Right lobe of liver (tissue), 6 donors: ENCODE data around the gene SPAAR. TPM values are rescaled to one million over a fixed set of nuclear protein-coding genes. Genes with fewer than 3 reads are reported as not detected.

ENCODE experiments used
- ATAC-seq, 4 donors: fragments of 200-7000 bp; cut with Tn5 transposase; one replicate each; pipeline ENCODE4 v1.9.1; 2020; ENCODE audit warnings: mild to moderate bottlenecking in 4 of 4, moderate library complexity in 4 of 4
- DNase-seq, 3 donors: peaks; one replicate each; pipeline ENCODE4 v3.0.0-alpha.2; 2020
- H3K27ac ChIP-seq, 3 donors: fragments of 200-600 bp; one replicate each; pipeline ENCODE4 v1.8.0; 2022
- H3K27me3 ChIP-seq, 2 donors: fragments of 200-600 bp; one replicate each; pipeline ENCODE4 v1.8.0; 2022
- H3K36me3 ChIP-seq, 4 donors: fragments of 200-600 bp; sonication (generic) in 1 of 4; one replicate each; pipeline versions ENCODE4 v1.5.1 to v1.8.0; 2017 to 2022; ENCODE audit warnings: control low read depth in 1 of 4
- H3K4me1 ChIP-seq, 4 donors: fragments of 200-600 bp; sonication (generic) in 1 of 4; one replicate each; pipeline versions ENCODE4 v1.5.1 to v1.8.0; 2017 to 2022; ENCODE audit warnings: control low read depth in 1 of 4
- H3K4me3 ChIP-seq, 3 donors: fragments of 200-600 bp; one replicate each; pipeline ENCODE4 v1.8.0; 2022
- H3K9me3 ChIP-seq, 4 donors: fragments of 200-600 bp; sonication (generic) in 1 of 4; one replicate each; pipeline versions ENCODE4 v1.5.1 to v1.8.0; 2017 to 2022; ENCODE audit warnings: control low read depth in 1 of 4
- CTCF ChIP-seq, 4 donors: fragments of 200-600 bp in 3 of 4; fragments of 450-650 bp in 1 of 4; IDR thresholded peaks; one replicate each; pipeline versions ENCODE4 v1.5.1 to v1.8.0; 2016 to 2022; ENCODE audit warnings: antibody characterized with exemption in 4 of 4, mild to moderate bottlenecking in 2 of 4
- POLR2A ChIP-seq: fragments of 450-650 bp; IDR thresholded peaks from one replicate; pipeline ENCODE4 v1.6.1; 2017; ENCODE audit warnings: antibody characterized with exemption, mild to moderate bottlenecking
- WGBS: methylation state at CpG from one replicate; pipeline ENCODE4 v1.1.6; 2018; ENCODE audit warnings: low coverage, low lambda C conversion rate; ENCODE audit not compliant: insufficient coverage; ENCODE audit errors: missing lambda C conversion rate; 5-methylcytosine and 5-hydroxymethylcytosine counted together
- intact Hi-C, 2 donors: fragments of 100-400 bp; cut with DNase I; formaldehyde crosslinking; loops; one replicate each; pipeline versions ENCODE4 v1.11.2 to v1.14.1; 2022
- total RNA-seq, 6 experiments: library from RNA; depleted of rRNA in 2 of 6; stranded (reverse); fragments of >200 nt in 2 of 6; fragmentation: NEBNext Ultra II Directional in 3 of 6; extraction: Animal tissue kit (Norgen Biotek cat#: 25700) in 3 of 6; gene quantifications; one replicate each; pipeline versions ENCODE4 v1.1.0 to v1.2.4, GENCODE V29; 2016 to 2023
- donor health status: DM: no; HTN: yes; CAD: no.
- donor health status: DM: no; HTN: no; CAD: no.
- donor health status: DM: no; HTN: no; CAD: no.
- donor health status: DM: no; HTN: yes; CAD: no.
- donor health status: DM: no; HTN: yes; CAD: no.

The SPAAR gene
- total RNA-seq, 6 experiments from 2014 or later = 0.37 to 1.4 (median 0.84) TPM

GRCh38 chr9:35944841-35945240 is 35.6 kb downstream of the SPAAR start:
- ATAC-seq (no peak), DNase-seq (no peak)
- Histone ChIP-seq H3K4me3 (no peak overlapping the region), H3K36me3 (no peaks in the 10 kb centered on the region), H3K27me3 (no peaks in the 10 kb centered on the region), H3K4me1 (peaks cover 0 to 14% (median 2%) of the 10 kb centered on the region in 4 donors), H3K9me3 (no peaks in the 10 kb centered on the region), H3K27ac (no peak overlapping the region)
- intact Hi-C loops = loop anchor here in 1 of 2 donors (5.0 kb wide), 1 partner anchor 38 kb away; the partner anchor contains the start of genes HRCT1 and SPAAR
- no peak for TF ChIP-seq POLR2A
- WGBS = 73% methylated on average over 3 of the region's 3 CpGs

- H3K36me3 ChIP-seq = no peaks in the 10 kb centered on the region
- TF ChIP-seq POLR2A = no peak
- TF ChIP-seq CTCF (IDR thresholded peaks at IDR 0.05) = peak; percentile 78 to 93 (median 88)
- H3K4me3 ChIP-seq = peak overlapping the region in 2 of 3 donors; percentile 29 to 37
- intact Hi-C loops = no loop called here
- 25% methylated on average over 10 of the region's 10 CpGs for WGBS
- H3K9me3 ChIP-seq = no peaks in the 10 kb centered on the region
- peaks cover 0 to 14% (median 2%) of the 10 kb centered on the region in 4 donors for H3K4me1 ChIP-seq
- peak; percentile 91 to 97 (median 92) for ATAC-seq
- no peaks in the 10 kb centered on the region for H3K27me3 ChIP-seq
- H3K27ac ChIP-seq = no peak overlapping the region
- peak; percentile 78 to 85 (median 84) for DNase-seq
These were observed 36.2 kb downstream of the SPAAR start for GRCh38 chr9:35945341-35946018.

- WGBS = 53% methylated on average over 2 of the region's 2 CpGs
- Histone ChIP-seq H3K36me3 (no peaks in the 10 kb centered on the region), H3K27ac (no peak overlapping the region), H3K27me3 (no peaks in the 10 kb centered on the region), H3K4me3 (no peak overlapping the region), H3K4me1 (peaks cover 0 to 5% (median 0%) of the 10 kb centered on the region in 4 donors), H3K9me3 (no peaks in the 10 kb centered on the region)
- intact Hi-C loops = no loop called here
- ATAC-seq (no peak), DNase-seq (no peak)
- TF ChIP-seq CTCF (IDR thresholded peaks at IDR 0.05) = no peak
- no peak for TF ChIP-seq POLR2A
These were observed 39.2 kb downstream of the SPAAR start for GRCh38 chr9:35948451-35948850.

GRCh38 chr9:35948901-35949318 is 39.6 kb downstream of the SPAAR start:
- peaks cover 0 to 5% (median 0%) of the 10 kb centered on the region in 4 donors for H3K4me1 ChIP-seq
- DNase-seq = no peak
- 33% methylated on average over 1 of the region's 2 CpGs for WGBS
- H3K4me3 ChIP-seq = no peak overlapping the region
- no peaks in the 10 kb centered on the region for H3K36me3 ChIP-seq
- H3K27me3 ChIP-seq = no peaks in the 10 kb centered on the region
- H3K27ac ChIP-seq = no peak overlapping the region
- TF ChIP-seq CTCF (IDR thresholded peaks at IDR 0.05) (no peak), POLR2A (no peak)
- H3K9me3 ChIP-seq = no peaks in the 10 kb centered on the region
- intact Hi-C loops = no loop called here
- peak in 3 of 4 donors; percentile 13 to 44 (median 15) for ATAC-seq

- intact Hi-C loops = loop anchor here in 1 of 2 donors (10.0 kb wide), 1 partner anchor 53 kb away; no protein-coding TSS in a partner anchor
- DNase-seq = no peak
- TF ChIP-seq CTCF (IDR thresholded peaks at IDR 0.05) = no peak
- TF ChIP-seq POLR2A = no peak
- no peaks in the 10 kb centered on the region for H3K9me3 ChIP-seq
- peak; percentile 18 to 61 (median 47) for ATAC-seq
- no peak overlapping the region for H3K27ac ChIP-seq
- H3K4me1 ChIP-seq = no peaks in the 10 kb centered on the region
- no peaks in the 10 kb centered on the region for H3K27me3 ChIP-seq
- no peak overlapping the region for H3K4me3 ChIP-seq
- WGBS = 33% methylated on average over 3 of the region's 6 CpGs
- H3K36me3 ChIP-seq = no peaks in the 10 kb centered on the region
These were observed 42.4 kb downstream of the SPAAR start for GRCh38 chr9:35951736-35952135.
